LNCAP (cell line): ENCODE data around the gene PCARE.

Experiments
- TF ChIP-seq, protein P1 (sequence below): fragments of 450-650 bp; IDR thresholded peaks from 2 replicates; pipeline ENCODE4 v1.5.1; 2017; ENCODE audit warnings: mild to moderate bottlenecking

PCARE gene

GRCh38 chr2:29114586-29114945 lies 40.2 kb upstream of the PCARE start:
- TF ChIP-seq, protein P1, sequence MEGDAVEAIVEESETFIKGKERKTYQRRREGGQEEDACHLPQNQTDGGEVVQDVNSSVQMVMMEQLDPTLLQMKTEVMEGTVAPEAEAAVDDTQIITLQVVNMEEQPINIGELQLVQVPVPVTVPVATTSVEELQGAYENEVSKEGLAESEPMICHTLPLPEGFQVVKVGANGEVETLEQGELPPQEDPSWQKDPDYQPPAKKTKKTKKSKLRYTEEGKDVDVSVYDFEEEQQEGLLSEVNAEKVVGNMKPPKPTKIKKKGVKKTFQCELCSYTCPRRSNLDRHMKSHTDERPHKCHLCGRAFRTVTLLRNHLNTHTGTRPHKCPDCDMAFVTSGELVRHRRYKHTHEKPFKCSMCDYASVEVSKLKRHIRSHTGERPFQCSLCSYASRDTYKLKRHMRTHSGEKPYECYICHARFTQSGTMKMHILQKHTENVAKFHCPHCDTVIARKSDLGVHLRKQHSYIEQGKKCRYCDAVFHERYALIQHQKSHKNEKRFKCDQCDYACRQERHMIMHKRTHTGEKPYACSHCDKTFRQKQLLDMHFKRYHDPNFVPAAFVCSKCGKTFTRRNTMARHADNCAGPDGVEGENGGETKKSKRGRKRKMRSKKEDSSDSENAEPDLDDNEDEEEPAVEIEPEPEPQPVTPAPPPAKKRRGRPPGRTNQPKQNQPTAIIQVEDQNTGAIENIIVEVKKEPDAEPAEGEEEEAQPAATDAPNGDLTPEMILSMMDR: no peak

DNA sequence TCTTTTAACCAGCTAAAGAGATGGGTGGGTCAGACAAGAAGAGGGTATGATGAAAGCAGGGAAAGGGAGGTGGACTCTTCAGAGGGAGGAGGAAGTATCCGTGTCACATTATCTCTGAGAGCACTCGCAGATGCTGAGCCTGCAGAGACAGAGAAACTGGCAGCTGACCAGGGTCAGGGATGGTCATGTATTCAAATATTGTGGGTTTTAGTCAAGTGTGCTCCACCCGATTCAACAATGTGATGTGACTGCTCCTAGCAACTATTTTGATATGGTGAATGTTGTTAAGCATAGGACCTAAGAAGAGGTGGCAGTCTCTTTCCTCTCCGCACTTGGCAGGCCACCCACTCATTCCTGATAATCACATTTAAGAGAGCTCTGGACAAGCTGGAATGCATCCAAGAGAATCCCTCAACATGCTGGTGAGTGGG lies 39.6 kb upstream of the PCARE start:
- TF ChIP-seq, protein P1: no peak

- TF ChIP-seq, protein P1: no peak
Measured at GRCh38 chr2:29113027-29113686, 38.8 kb upstream of the PCARE start.

GRCh38 chr2:29112379-29112778 lies 38.1 kb upstream of the PCARE start:
- TF ChIP-seq, protein P1: no peak

DNA sequence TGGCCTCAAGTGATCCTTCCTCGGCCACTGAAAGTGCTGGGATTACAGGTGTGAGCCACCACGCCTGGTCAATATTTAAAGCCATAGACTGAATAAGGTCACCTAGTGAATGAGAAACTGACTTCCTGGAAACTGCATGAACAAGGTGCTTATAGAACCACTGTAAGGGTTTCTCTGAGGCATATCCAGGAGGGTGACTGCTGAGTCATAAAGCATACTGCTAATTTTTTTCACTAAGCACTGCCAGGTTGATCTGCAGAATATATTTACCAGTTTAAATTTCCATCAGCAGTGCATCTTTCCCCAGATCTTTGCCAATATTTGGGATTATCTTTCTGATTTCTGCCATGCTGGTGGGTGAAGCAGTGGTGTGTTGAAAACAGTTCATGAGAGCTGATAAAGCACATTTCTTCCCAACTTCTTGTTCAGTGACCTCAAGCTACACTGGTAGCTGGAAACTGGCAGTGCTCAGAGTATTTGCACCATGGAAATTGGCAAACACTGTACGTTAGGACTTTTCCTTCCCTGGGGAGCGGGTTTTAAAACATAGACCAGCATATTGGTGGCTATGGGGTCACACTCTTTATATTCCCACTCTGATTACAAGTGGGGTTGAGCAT lies 36.7 kb upstream of the PCARE start:
- TF ChIP-seq, protein P1: no peak

DNA sequence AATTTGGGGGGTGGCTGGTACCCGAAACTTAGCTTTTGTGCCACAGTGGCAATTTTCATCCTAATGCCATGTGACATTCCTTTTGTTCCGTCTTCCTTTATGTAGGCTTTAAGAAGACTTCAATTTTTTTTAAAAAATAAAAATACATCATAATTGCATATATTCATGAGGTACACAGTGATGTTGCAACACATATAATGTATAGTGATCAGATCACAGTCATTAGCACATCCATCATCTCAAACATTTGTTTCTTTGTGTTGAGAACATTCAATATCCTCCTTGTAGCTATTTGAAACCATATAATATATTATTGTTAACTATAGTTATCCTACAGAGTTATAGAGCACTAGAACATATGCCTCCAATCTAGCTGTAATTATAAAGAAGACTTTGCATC lies 34.9 kb upstream of the PCARE start:
- TF ChIP-seq, protein P1: no peak

DNA sequence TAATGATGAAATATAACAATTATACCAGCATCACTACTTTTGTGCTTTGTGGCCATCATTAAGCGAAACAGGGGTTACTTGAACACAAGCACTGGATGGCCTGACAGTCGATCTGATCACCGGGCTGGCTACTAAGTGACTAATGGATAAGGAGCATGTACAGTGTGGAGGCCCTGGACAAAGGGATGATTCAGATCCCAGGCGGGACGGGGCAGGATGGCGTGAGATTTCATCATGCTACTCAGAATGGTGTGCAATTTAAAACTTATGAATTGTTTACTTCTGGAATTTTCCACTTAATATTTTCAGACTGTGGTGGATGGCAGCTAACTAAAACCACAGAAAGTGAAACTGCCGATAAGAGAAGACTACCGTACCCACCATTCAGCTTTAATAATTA lies 33.9 kb upstream of the PCARE start:
- TF ChIP-seq, protein P1: no peak
